ENCODE data around the gene PRSS33. TPM values are rescaled to one million over a fixed set of nuclear protein-coding genes. Genes with fewer than 3 reads are reported as not detected.

The PRSS33 gene
- total RNA-seq, 1 donor from 2014 or later: not detected

GRCh38 chr16:2755158-2755557 is 32.2 kb downstream of the PRSS33 start:
- Histone ChIP-seq H3K27me3 (ENCODE audit: control insufficient read depth, insufficient read depth, low read length) (no peaks in the 10 kb centered on the region), H3K4me3 (ENCODE audit: low read depth, low read length) (no peak overlapping the region), H3K36me3 (ENCODE audit: control insufficient read depth, insufficient read depth, low read length) (peaks cover 6% of the 10 kb centered on the region)
- no peak for TF ChIP-seq CTCF (IDR thresholded peaks at IDR 0.05; ENCODE audit: insufficient read depth, low read length, poor library complexity, severe bottlenecking)
- no peak for DNase-seq (ENCODE audit: low read depth)

- TF ChIP-seq CTCF (IDR thresholded peaks at IDR 0.05; ENCODE audit: insufficient read depth, low read length, poor library complexity, severe bottlenecking): no peak
- H3K4me3 ChIP-seq (ENCODE audit: low read depth, low read length): peak overlapping the region; percentile 55
- peaks cover 3% of the 10 kb centered on the region for H3K36me3 ChIP-seq (ENCODE audit: control insufficient read depth, insufficient read depth, low read length)
- no peaks in the 10 kb centered on the region for H3K27me3 ChIP-seq (ENCODE audit: control insufficient read depth, insufficient read depth, low read length)
- DNase-seq (ENCODE audit: low read depth): no peak
Measured at GRCh38 chr16:2753733-2754020, 33.7 kb downstream of the PRSS33 start.

- peaks cover 3% of the 10 kb centered on the region for H3K36me3 ChIP-seq (ENCODE audit: control insufficient read depth, insufficient read depth, low read length)
- no peaks in the 10 kb centered on the region for H3K27me3 ChIP-seq (ENCODE audit: control insufficient read depth, insufficient read depth, low read length)
- peak overlapping the region; percentile 55 for H3K4me3 ChIP-seq (ENCODE audit: low read depth, low read length)
- TF ChIP-seq CTCF (IDR thresholded peaks at IDR 0.05; ENCODE audit: insufficient read depth, low read length, poor library complexity, severe bottlenecking): no peak
- no peak for DNase-seq (ENCODE audit: low read depth)
Measured at GRCh38 chr16:2752850-2753732, 34.3 kb downstream of the PRSS33 start.

GRCh38 chr16:2752035-2752849 is 35.1 kb downstream of the PRSS33 start, which contains the start of gene SRRM2:
Gene SRRM2 (plus strand): TSS chr16:2752638. CDS start chr16:2756365, 3,727 bp downstream.
- H3K36me3 ChIP-seq (ENCODE audit: control insufficient read depth, insufficient read depth, low read length): no peaks in the 10 kb centered on the region
- no peaks in the 10 kb centered on the region for H3K27me3 ChIP-seq (ENCODE audit: control insufficient read depth, insufficient read depth, low read length)
- H3K4me3 ChIP-seq (ENCODE audit: low read depth, low read length): peak within 1 kb of the TSS; percentile 55
- peak; percentile 74 for DNase-seq (ENCODE audit: low read depth)
- no peak for TF ChIP-seq CTCF (IDR thresholded peaks at IDR 0.05; ENCODE audit: insufficient read depth, low read length, poor library complexity, severe bottlenecking)

GRCh38 chr16:2751577-2752034 is 35.8 kb downstream of the PRSS33 start:
- TF ChIP-seq CTCF (IDR thresholded peaks at IDR 0.05; ENCODE audit: insufficient read depth, low read length, poor library complexity, severe bottlenecking): no peak
- peak overlapping the region; percentile 55 for H3K4me3 ChIP-seq (ENCODE audit: low read depth, low read length)
- no peak for DNase-seq (ENCODE audit: low read depth)
- H3K36me3 ChIP-seq (ENCODE audit: control insufficient read depth, insufficient read depth, low read length): no peaks in the 10 kb centered on the region
- H3K27me3 ChIP-seq (ENCODE audit: control insufficient read depth, insufficient read depth, low read length): no peaks in the 10 kb centered on the region
